ENCODE measurements around the gene CLEC2L. TPM values are rescaled to one million over a fixed set of nuclear protein-coding genes. Genes with fewer than 3 reads are reported as not detected.

CLEC2L gene
- polyA plus RNA-seq, 1 of the 3 experiments (the other 2 are of a cell fraction), result not detected

DNA sequence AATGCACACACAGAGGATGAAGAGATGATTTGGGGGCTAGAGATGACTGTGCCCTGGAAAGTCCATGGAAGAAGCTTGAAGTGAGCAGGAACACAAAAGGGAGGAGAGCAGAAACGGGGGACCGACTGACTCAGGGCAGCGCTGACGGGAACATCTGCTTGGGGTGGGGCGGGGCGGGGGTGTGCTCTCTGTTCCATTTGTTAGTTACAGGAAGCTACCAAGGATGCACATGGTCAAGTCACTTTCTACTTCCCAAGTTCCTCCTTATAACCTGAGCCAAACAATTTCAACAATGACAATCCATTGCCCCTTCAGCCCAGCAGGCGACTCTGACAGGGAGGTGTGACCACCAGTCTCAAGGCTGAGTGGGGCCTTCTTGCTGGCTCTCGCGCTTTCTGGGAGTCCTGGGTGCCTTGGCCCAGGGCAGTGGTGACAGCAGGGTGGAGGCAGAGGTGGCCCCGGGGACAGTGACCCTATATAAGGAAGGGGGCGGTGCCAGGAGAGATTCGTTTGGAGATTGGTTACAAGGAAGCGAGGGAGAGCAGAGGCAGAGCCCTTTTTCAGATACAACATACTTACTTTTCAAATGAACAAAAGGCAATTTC is 39.6 kb downstream of the CLEC2L start:
- H2AFZ ChIP-seq (ENCODE audit: low read depth), result no peak overlapping the region
- no peak for TF ChIP-seq ELF1 (IDR thresholded peaks at IDR 0.05)
- no peak for TF ChIP-seq NRF1 (IDR thresholded peaks at IDR 0.05; ENCODE audit: low read depth, low read length)
- WGBS (ENCODE audit: low lambda C conversion rate), result 93% methylated on average over 13 of the region's 13 CpGs
- ChIA-PET POLR2A (no interaction called here), CTCF (interaction anchor here (0.9 to 1.9 kb wide), 2 partner anchors 22 to 63 kb away, joined by 4 to 5 read pairs; no protein-coding TSS in a partner anchor)
- no peak overlapping the region for H3K4me2 ChIP-seq
- no peaks in the 10 kb centered on the region for H3K9me3 ChIP-seq
- no peak overlapping the region for H3K27ac ChIP-seq (ENCODE audit: low read depth in 2 of 2, low read length in 1 of 2)
- H3K9me2 ChIP-seq, result no peaks in the 10 kb centered on the region
- no peak overlapping the region for H3K9ac ChIP-seq
- H3K79me2 ChIP-seq (ENCODE audit: insufficient read depth), result no peaks in the 10 kb centered on the region
- H3K4me3 ChIP-seq (ENCODE audit: low read depth in 2 of 2, low read length in 1 of 2), result no peak overlapping the region
- no peaks in the 10 kb centered on the region for H3K4me1 ChIP-seq (ENCODE audit: control insufficient read depth in 1 of 2, insufficient read depth in 2 of 2, low read depth in 1 of 2, low read length in 1 of 2)
- peaks cover 11 to 28% of the 10 kb centered on the region in 2 experiments for H3K36me3 ChIP-seq (replicated peaks in 1 of 2; ENCODE audit: control insufficient read depth in 1 of 2, insufficient read depth in 2 of 2, low read length in 1 of 2)
- DNase-seq, result no peak
- no peaks in the 10 kb centered on the region for H3K27me3 ChIP-seq (ENCODE audit: insufficient read depth)
- peaks cover 5% of the 10 kb centered on the region for H3F3A ChIP-seq (replicated peaks; ENCODE audit: insufficient read depth)
- H4K20me1 ChIP-seq (ENCODE audit: insufficient read depth), result no peaks in the 10 kb centered on the region

- Histone ChIP-seq H3K4me1 (ENCODE audit: control insufficient read depth in 1 of 2, insufficient read depth in 2 of 2, low read depth in 1 of 2, low read length in 1 of 2) (no peaks in the 10 kb centered on the region), H3K9me2 (no peaks in the 10 kb centered on the region), H3K36me3 (replicated peaks in 1 of 2; ENCODE audit: control insufficient read depth in 1 of 2, insufficient read depth in 2 of 2, low read length in 1 of 2) (peaks cover 11 to 35% of the 10 kb centered on the region in 2 experiments), H3F3A (replicated peaks; ENCODE audit: insufficient read depth) (peaks cover 5% of the 10 kb centered on the region), H3K27ac (ENCODE audit: low read depth in 2 of 2, low read length in 1 of 2) (no peak overlapping the region), H3K9me3 (no peaks in the 10 kb centered on the region), H3K9ac (no peak overlapping the region), H3K4me2 (no peak overlapping the region), H2AFZ (ENCODE audit: low read depth) (no peak overlapping the region), H3K4me3 (ENCODE audit: low read depth in 2 of 2, low read length in 1 of 2) (no peak overlapping the region), H3K27me3 (ENCODE audit: insufficient read depth) (no peaks in the 10 kb centered on the region), H4K20me1 (ENCODE audit: insufficient read depth) (no peaks in the 10 kb centered on the region), H3K79me2 (ENCODE audit: insufficient read depth) (no peaks in the 10 kb centered on the region)
- 93% methylated on average over 5 of the region's 5 CpGs for WGBS (ENCODE audit: low lambda C conversion rate)
- DNase-seq, result no peak
- TF ChIP-seq, protein P1, sequence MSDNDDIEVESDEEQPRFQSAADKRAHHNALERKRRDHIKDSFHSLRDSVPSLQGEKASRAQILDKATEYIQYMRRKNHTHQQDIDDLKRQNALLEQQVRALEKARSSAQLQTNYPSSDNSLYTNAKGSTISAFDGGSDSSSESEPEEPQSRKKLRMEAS (IDR thresholded peaks at IDR 0.05; ENCODE audit: low read depth), result no peak
- TF ChIP-seq GATA2 (CRISPR knock-in tag; IDR thresholded peaks at IDR 0.05) (no peak), ZBTB33 (IDR thresholded peaks at IDR 0.05; ENCODE audit: borderline replicate concordance, low read depth) (no peak), JUND (IDR thresholded peaks at IDR 0.05) (no peak), EP300 (IDR thresholded peaks at IDR 0.05; ENCODE audit: borderline replicate concordance in 1 of 2, low read depth in 1 of 2, low read length in 1 of 2) (no peak), POLR2AphosphoS5 (IDR thresholded peaks at IDR 0.05; ENCODE audit: low read depth, low read length) (no peak), SMC3 (IDR thresholded peaks at IDR 0.05; ENCODE audit: low read depth, low read length) (no peak), TCF12 (IDR thresholded peaks at IDR 0.05) (no peak), NFIC (IDR thresholded peaks at IDR 0.05; ENCODE audit: borderline replicate concordance) (no peak), CTCF (IDR thresholded peaks at IDR 0.05) (no peak), USF1 (IDR thresholded peaks at IDR 0.05; ENCODE audit: borderline replicate concordance, low read depth) (no peak), FOSL2 (IDR thresholded peaks at IDR 0.05; ENCODE audit: borderline replicate concordance, low read depth) (no peak)
- TF ChIP-seq, protein P2, sequence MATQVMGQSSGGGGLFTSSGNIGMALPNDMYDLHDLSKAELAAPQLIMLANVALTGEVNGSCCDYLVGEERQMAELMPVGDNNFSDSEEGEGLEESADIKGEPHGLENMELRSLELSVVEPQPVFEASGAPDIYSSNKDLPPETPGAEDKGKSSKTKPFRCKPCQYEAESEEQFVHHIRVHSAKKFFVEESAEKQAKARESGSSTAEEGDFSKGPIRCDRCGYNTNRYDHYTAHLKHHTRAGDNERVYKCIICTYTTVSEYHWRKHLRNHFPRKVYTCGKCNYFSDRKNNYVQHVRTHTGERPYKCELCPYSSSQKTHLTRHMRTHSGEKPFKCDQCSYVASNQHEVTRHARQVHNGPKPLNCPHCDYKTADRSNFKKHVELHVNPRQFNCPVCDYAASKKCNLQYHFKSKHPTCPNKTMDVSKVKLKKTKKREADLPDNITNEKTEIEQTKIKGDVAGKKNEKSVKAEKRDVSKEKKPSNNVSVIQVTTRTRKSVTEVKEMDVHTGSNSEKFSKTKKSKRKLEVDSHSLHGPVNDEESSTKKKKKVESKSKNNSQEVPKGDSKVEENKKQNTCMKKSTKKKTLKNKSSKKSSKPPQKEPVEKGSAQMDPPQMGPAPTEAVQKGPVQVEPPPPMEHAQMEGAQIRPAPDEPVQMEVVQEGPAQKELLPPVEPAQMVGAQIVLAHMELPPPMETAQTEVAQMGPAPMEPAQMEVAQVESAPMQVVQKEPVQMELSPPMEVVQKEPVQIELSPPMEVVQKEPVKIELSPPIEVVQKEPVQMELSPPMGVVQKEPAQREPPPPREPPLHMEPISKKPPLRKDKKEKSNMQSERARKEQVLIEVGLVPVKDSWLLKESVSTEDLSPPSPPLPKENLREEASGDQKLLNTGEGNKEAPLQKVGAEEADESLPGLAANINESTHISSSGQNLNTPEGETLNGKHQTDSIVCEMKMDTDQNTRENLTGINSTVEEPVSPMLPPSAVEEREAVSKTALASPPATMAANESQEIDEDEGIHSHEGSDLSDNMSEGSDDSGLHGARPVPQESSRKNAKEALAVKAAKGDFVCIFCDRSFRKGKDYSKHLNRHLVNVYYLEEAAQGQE (IDR thresholded peaks at IDR 0.05; ENCODE audit: low read depth, low read length), result no peak
- POLR2A ChIA-PET, result no interaction called here
- CTCF ChIA-PET, result interaction anchor here (1.9 kb wide), 1 partner anchor 21 kb away, joined by 5 read pairs; no protein-coding TSS in a partner anchor
These were observed 40.4 kb downstream of the CLEC2L start for GRCh38 chr7:139563856-139564255.
